Measurements from ENCODE around the gene ARFGEF3.

GRCh38 chr6:138382498-138383265, 220.9 kb downstream of the ARFGEF3 start:
- TF ChIP-seq CTCF (IDR thresholded peaks at IDR 0.05): no peak
- no peak for TF ChIP-seq POLR2A (IDR thresholded peaks at IDR 0.05)
